Left renal pelvis (tissue), 4 donors: ENCODE results near the gene NCAM2. TPM values are rescaled to one million over a fixed set of nuclear protein-coding genes. Genes with fewer than 3 reads are reported as not detected.
"Not testable (repeated sequence)": the region's sequence is repeated elsewhere in the genome, so short reads cannot be mapped to it uniquely, and the experiment has no call there.

Experiments used
- DNase-seq, 4 donors: peaks; one replicate each; pipeline ENCODE4 v3.0.0-alpha.2; 2013; ENCODE audit warnings: low read depth in 4 of 4, low spot score in 3 of 4
- polyA plus RNA-seq, 4 donors: library from polyadenylated mRNA; unstranded; fragments of 120-200 nt; gene quantifications; one replicate each; pipeline ENCODE4 v1.2.1, GENCODE V29; 2013; ENCODE audit not compliant: insufficient read length in 4 of 4

NCAM2 gene
- polyA plus RNA-seq, 4 donors = 5.8 to 48.1 (median 12.3) TPM

DNA sequence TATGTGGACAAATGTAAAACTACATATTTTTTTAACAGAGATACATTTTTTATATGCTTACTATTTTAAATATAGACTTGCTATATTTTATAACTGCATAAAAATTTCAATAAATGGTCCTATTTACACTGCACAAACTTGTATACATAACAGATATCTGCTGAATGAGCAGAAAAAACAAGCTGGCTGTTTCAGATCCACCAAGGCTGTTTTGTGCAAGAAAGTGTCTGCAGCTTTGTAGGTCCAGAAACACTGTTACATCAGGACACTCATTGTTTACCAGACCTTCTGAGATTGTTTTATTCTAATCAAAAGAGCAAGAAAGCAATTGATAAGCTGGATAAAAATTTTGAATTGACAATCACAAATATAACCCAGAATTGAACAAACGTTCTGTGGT, 99.3 kb downstream of the NCAM2 start:
- DNase-seq = no peak

DNA sequence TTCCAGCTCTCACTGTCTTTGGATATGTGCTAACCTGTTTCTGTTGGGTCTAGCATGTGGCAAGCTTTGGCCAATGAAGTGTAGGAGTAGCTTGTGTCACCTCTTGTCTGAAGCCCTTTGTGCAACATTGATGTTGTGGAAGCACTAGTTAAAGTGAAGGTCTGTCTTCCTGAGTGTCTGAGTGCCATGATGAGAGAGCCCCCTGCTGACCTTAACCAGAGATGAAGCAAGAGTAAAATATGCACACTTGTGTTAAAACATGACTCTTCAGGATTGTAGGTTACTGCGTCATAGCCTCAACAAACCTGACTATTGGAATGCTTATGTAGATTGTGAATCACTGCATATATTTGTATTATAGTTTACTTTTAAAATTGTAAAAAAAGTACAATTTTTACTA, 103.7 kb downstream of the NCAM2 start:
- DNase-seq = no peak

DNA sequence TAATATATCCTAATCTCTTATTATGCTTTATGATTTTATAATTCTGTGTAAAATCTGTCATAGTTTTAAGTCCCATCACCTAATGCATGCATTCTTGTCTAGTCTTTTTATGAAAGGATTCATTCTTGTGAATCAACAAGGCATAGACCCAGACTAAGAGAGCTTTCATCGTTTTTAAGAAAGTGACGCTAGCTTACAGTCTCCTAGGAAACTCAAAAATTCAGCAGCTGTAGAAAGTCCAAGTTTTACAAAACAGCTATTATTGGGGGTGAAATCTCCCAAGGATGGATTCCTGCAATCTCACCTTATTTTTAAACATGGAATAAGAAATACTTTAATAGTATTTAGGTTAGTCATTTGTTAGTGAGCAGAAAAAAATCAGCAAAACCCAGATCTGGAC, 104.7 kb downstream of the NCAM2 start:
- DNase-seq = no peak

DNA sequence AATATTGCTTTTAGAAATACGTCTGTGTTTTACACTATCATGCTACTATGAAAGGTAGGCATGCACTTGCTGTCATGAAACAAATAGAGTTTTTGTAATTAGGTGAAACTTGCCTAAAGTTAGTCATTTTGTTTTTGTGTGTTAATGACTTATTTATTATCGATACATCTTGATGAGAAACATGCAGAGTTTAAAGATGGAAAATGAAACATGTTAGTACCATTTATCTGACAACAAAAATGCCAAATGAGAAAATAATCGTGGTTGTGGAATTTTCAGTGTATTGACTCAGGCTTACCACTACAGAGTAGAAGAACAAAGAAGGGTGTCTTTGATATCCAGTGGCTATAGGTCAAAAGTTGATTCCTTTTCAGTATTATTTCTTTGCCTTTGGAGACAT, 105.5 kb downstream of the NCAM2 start:
- no peak for DNase-seq

DNA sequence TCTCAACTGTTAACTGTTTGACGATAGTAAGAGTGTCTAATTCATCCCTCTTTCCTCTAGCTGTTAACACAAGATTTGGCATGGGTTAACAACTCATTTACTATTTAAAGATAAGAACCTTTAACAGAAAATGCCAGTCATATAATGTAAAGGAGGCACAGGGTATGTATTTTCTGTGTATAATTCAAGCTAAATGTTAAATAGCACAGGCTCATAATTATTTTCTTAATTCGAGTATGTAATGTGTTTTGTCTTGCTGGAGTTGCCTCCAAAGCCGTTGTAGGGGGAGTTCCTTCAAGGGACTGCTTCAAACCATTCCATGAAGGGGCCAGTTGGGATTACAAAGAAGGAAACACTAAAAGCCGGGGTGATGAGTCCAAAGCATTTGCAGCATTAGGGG, 111.5 kb downstream of the NCAM2 start:
- no peak for DNase-seq

DNA sequence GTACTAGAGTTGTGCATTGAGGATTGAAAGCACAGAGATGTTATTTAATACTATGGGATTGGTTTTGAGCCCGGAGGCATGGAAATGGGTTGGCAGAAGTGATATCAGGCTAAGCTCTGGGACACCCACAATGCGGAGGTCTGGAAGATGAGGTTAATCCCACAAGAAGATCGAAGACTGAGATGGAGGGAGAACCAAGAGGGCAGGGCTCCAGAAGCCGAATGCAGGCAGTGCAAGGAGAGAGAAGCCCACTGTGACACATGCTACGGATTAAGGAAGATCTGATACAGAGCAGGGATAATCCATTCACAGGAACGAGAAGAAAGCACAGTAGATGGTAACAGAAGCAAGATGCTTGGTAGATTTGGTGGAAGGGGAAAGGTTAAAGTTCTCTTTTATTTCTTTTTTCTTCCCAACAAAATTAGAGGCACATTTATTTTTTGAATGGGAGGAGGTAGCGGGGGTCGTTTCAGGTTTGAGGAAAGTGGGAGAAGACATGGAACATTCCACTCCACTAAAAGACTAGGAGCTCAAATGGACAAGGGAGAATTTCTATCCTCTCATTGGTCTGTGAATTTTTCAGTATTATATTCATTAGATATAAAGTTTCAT, 113.2 kb downstream of the NCAM2 start:
- DNase-seq = no peak

DNA sequence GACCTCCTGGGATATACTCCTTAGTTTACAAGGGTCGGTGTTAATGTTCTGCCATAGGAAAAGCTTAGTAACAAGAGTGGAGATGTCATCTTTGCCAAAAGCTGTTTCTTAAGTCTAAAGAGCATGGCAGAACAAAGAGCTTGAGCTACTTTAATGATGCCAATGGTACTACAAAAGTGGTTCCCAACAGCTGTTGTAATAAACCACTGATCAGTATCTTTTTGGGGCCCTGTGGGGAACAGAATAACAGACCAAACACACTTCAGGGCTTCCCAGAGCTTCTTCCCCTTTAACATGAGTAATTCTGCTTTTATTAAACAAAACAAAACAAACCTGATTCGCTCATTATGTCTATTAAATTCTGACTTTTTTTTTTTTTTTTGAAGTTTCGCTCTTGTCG, 116.3 kb downstream of the NCAM2 start:
- no peak for DNase-seq

DNA sequence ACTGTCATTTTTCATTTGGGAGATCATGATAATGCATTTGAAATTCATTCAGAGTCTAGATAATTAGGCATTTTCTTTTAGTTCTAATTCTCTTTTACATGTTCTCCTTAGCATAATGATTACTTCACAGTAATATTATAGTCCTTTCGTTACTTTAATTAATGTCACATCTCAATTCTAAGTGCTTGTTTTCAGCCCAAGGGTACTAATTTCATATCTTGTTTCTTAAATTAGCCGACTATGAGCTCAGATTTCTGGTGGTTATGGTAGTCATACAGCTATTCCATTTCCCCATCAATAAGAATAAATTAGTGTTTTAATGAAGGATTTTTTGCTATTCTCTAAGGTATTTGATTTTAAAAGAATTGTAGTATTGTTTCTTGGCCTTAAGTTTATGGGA, 120.9 kb downstream of the NCAM2 start:
- DNase-seq = no peak

DNA sequence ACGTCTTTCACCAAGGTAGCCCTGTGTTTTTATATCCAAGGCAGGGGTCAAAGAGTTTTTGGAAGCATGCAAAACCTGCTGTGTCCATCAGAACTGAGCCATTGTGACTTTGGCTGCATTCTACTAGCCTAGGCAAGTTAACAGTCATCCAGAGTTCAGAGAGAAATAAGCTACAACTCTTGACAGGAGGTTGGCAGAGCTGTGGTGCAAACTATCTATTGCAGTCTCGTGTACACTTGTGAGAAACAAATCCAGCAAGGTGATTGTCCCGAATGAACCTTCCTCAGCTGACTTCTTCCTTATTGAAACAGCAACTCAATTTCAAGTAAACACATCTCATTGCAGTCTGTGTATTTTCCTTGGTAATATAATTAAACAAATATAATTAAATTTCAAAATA, 124.5 kb downstream of the NCAM2 start:
- DNase-seq = no peak

DNA sequence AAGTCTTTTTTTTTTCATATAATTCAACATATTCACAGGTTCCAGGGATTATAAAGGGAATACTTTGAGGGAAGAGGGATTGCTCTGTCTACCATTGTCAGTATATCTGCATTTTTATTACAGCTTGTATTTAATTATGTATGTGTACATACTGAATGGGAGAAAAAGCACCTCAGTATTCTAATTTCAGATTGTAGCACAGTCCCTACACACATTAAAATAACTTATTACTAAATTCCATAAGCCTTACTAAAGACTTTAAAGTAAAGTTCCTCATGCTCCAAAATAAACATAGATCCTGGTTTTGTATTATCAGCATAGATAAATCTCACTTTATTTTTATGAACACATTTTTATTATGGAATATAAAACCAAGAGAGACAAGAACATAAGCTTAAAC, 134.2 kb downstream of the NCAM2 start:
- no peak for DNase-seq

DNA sequence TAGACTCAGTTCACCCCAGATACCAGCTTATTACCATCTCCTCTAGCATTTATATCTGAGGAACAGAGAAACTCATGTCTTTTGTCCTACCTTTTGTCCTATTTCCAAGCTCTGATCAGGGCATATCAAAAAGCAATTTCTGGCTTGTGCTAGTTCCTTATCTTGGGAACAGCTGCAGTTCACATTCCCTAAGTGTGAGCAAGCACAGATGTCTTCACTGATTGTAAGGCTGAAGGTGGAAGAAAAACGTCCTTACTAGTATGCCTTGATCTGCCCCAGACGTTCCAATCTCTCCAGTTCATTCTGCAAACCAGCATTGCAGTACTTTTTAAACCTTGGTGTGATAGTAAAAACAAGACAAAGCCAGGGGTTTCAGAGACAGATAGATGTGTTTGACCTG, 139.8 kb downstream of the NCAM2 start:
- DNase-seq = no peak

DNA sequence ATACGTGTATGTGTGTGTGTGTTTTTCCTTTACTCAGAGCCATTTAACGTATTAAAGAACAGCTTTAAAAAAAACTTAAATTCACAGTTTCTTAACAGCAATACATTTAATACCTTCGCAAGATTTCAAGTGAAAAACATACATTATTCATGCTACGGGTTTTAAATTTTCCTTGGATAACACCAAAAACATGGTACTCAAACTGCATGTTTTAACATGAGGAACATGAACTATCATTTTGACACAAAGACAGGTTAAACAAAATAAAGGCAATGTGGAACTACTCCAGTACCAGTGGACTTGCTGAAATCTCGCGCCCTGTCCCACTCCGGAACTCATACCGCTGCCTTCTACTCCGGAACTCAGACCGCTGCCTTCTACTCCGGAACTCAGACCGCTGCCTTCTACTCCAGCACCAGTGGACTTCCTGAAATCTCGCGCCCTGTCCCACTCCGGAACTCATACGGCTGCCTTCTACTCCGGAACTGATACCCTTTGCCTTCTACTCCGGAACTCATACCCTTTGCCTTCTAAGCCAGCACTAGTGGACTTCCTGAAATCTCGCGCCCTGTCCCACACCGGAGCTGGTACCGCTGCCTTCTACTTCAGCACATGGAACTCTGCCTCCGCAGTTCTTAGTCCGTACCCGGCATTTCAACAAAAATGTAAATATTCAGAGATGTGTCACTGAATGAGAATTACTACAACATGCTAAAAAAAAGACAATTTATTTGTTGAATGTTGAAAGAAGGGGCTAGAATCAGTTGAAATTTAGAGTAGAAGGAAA, 148.6 kb downstream of the NCAM2 start:
- no peak for DNase-seq

DNA sequence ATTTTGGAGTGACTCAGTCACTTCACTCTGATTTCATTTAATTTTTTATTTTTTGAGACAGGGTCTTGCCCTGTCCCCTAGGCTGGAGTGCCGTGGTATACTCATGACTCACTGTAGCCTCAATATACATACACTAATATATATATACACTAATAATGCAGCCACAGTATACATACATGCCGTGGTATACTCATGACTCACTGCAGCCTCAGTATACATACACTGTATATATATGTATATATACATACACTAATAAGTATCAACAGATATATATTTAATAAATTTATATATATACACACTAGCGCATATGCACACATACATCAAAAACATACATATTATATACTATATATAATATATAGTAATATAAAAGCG, 149.2 kb downstream of the NCAM2 start:
- no peak for DNase-seq

DNA sequence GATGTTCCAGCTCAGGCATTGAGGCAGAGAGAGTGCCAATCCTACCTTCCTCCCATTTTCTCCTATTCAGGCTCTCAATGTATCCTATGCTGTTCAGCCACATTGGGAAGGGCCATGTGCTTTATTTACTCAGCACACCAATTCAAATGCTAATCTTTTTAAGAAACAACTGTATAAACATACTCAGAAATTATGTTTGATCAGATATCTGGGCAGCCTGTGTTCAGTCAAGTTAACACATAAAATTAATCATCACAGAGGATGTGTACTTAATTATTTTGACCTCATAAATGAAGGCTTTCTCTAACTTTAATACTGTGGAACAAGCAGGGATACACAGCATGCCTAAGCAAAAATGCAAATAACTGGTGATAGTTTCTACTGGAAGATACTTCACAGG, 149.8 kb downstream of the NCAM2 start:
- DNase-seq = no peak

DNA sequence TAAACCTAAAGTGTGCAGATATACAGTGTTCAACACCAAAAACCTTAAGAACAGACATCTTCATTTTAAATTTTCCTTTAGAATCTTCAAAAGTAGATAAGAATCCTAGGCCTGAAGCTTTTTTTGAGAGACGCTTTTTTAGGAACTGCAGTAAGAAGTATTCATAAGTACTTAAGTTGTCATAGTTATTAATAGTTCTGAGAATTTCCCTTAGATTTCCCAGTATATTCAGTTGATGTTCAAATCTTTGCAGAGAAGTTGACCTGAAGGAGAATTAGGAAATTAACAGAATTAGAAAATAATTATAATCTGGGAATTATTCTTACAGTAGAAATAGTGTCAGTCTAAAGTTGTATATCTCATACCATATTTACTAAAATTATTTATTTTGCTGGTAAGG, 150.3 kb downstream of the NCAM2 start:
- DNase-seq = no peak

DNA sequence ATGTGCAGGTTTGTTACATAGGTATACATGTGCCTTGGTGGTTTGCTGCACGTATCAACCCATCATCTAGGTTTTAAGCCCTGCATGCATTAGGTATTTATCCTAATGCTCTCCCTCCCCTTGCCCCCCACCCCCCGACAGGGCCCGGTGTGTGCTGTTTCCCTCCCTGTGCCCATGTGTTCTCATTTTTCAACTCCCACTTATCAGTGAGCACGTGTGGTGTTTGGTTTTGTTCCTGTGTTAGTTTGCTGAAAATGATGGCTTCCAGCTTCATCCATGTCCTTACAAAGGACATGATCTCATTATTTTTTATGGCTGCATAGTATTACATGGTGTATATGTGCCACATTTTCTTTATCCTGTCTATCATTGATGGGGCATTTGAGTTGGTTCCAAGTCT, 151.2 kb downstream of the NCAM2 start:
- DNase-seq = not testable (repeated sequence)

DNA sequence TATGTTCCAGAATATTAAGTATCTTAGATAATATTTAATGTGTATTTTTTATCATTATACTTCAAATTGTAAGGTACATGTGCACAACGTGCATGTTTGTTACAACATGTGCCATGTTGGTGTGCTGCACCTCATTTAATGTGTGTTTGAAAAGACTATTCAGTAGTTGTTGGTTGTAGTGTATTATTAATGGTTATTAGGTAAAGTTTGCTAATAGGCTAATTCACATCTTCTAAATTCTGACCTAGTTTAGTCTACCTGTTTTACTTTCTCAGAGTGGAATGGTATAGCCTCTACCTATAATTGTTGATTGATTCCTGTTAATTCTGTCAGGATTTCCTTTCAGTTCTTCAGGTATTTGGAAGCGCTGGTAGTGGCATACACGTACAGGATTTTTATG, 153.0 kb downstream of the NCAM2 start:
- no peak for DNase-seq

DNA sequence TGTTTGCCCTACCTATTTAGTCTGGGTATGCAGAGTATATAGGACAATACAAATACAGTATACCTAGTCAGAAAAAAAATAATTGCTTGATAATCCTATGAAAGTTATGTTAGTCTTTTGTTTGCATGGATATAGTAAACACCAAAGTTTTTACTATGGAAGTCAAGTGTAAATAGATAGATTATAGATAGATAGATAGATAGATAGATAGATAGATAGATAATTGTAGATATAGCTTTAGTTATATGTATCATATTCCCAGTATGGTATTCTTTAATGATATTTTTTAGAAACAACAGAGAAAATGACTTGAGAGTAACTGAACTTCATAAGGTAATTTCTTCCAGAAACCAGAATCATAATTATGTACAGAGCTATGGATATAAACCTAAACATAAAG, 158.2 kb downstream of the NCAM2 start:
- no peak for DNase-seq

DNA sequence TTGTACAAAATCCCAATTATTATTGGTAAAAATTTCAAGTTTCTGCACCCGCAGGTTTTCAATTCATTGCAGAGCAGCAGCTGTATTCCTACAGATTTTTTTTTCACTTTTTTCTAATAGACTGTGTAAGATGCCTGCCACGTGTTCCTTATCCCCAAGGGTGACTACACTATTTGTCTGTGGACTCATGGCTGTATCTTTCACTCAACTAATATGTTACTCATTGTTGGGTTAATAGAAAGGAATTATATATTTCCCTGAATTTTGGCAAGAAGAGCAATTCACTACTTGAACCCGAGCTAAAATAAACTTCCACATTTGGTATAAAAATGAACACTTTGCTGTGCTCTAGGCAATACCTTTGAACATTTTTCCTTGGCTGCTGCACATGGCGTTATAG, 158.7 kb downstream of the NCAM2 start:
- DNase-seq = no peak

DNA sequence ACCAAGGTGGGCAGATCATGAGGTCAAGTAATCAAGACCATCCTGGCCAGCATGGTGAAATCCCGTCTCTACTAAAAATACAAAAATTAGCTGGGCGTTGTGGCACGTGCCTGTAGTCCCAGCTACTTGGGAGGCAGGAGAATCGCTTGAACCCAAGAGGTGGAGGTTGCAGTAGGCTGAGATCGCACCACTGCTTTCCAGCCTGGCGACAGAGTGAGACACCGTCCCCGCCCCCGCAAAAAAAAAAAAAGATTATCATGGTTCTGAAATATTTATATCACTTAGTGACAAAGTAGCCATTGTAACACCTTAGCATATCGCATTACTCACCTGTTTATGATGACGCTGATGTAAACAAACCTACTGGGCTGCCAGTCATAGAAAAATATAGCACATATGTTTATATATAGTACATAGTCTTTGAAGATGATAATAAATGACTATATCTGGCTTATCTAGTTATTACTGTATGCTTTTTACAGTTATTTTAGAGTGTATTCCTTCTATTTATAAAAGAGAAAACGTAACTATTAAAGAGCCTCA, 160.2 kb downstream of the NCAM2 start:
- DNase-seq = no peak

DNA sequence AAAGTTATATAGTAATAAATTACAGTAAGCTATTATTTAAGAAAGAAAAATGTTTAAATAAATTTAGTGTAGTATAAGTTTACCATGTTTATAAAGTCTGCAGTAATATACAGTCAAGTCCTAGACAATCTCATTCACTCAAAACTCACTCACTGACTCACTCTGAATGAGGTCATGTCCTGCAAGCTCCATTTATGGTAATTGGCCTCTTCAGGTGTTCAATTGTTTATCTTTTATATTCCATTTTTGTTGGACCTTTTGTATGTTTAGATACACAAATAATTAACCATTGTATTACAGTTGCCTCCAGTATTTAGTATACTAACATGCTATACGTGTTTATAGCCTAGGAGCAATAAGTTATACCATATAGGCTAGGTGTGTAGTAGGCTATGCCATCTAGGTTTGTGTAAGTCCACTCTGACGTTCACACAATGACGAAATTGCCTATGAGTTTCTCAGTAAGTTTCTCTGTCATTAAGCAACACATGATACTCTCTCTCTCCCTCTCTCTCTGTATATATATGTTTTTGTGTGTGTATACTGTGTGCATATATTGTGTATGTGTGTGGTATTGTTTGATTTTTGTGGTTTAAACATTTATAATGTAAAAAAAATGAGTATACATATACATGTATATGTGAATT, 161.2 kb downstream of the NCAM2 start:
- DNase-seq = no peak

DNA sequence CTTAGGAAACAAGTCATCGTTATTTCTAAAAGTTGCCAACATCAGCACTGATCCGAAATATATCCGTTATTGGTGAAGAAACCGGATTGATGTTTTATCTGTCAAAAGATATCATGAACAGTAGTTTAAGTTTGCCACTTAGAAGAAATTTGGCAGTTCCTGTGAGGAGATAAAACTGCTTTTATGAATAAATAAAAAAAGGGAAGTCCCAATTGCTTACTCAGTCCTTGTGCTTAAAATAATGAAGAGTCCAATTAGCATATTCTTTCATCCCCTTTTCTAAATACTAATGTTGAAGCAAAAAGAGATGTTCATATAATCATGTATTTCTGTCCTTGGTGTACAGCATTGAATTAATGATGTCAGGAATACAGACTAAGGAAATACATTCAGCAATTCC, 164.6 kb downstream of the NCAM2 start:
- no peak for DNase-seq
